Hepatocyte (in vitro differentiated cells): Measurements from ENCODE around the gene ASIC2. TPM values are rescaled to one million over a fixed set of nuclear protein-coding genes. Genes with fewer than 3 reads are reported as not detected.
A peak's percentile ranks its signal among the peaks of the same experiment; 100 is the strongest.

Experiments
- DNase-seq: peaks from one replicate; pipeline ENCODE4 v3.0.0-alpha.2; 2016; ENCODE audit warnings: low spot score
- H2AFZ ChIP-seq: fragments of 200-600 bp; sonication (generic); 2 replicates; pipeline ENCODE4 v1.6.0; 2016; ENCODE audit warnings: antibody characterized with exemption, mild to moderate bottlenecking
- H3K27ac ChIP-seq: fragments of 200-600 bp; sonication (generic); 2 replicates; pipeline ENCODE4 v1.5.1; 2016; ENCODE audit warnings: mild to moderate bottlenecking
- H3K27me3 ChIP-seq: fragments of 200-600 bp; sonication (generic); 2 replicates; pipeline ENCODE4 v1.6.1; 2016
- H3K36me3 ChIP-seq: fragments of 200-600 bp; sonication (generic); replicated peaks from 2 replicates; pipeline ENCODE4 v1.5.1; 2016; ENCODE audit warnings: low read depth; ENCODE audit not compliant: insufficient read depth
- H3K4me1 ChIP-seq: fragments of 200-600 bp; sonication (generic); 2 replicates; pipeline ENCODE4 v1.5.1; 2016; ENCODE audit warnings: mild to moderate bottlenecking, moderate library complexity; ENCODE audit not compliant: insufficient read depth
- H3K4me2 ChIP-seq: fragments of 200-600 bp; sonication (generic); 2 replicates; pipeline ENCODE4 v1.6.0; 2016
- H3K4me3 ChIP-seq: fragments of 200-600 bp; sonication (generic); 2 replicates; pipeline ENCODE4 v1.5.1; 2016; ENCODE audit warnings: mild to moderate bottlenecking
- H3K79me2 ChIP-seq: fragments of 200-600 bp; sonication (generic); 2 replicates; pipeline ENCODE4 v1.6.0; 2017; ENCODE audit warnings: mild to moderate bottlenecking
- H3K9me2 ChIP-seq: fragments of 200-600 bp; sonication (generic); replicated peaks from 2 replicates; pipeline ENCODE4 v1.6.0; 2017; ENCODE audit warnings: mild to moderate bottlenecking; ENCODE audit not compliant: insufficient read depth
- H3K9me3 ChIP-seq: fragments of 200-600 bp; sonication (generic); 2 replicates; pipeline ENCODE4 v1.5.1; 2016; ENCODE audit warnings: low read depth, mild to moderate bottlenecking
- H4K20me1 ChIP-seq: fragments of 200-600 bp; sonication (generic); 2 replicates; pipeline ENCODE4 v1.6.0; 2016; ENCODE audit warnings: mild to moderate bottlenecking; ENCODE audit not compliant: insufficient read depth, poor library complexity, severe bottlenecking
- CTCF ChIP-seq: fragments of 200-600 bp; sonication (generic); IDR thresholded peaks from 2 replicates; pipeline ENCODE4 v1.5.1; 2016; ENCODE audit warnings: antibody characterized with exemption, mild to moderate bottlenecking; ENCODE audit not compliant: poor library complexity
- EZH2 ChIP-seq: fragments of 200-600 bp; sonication (generic); IDR thresholded peaks from 2 replicates; pipeline ENCODE4 v1.6.1; 2016; ENCODE audit warnings: antibody characterized with exemption, mild to moderate bottlenecking, borderline replicate concordance
- EZH2phosphoT487 ChIP-seq: fragments of 200-600 bp; sonication (generic); IDR thresholded peaks from one replicate; pipeline ENCODE4 v1.6.1; 2018; ENCODE audit warnings: antibody characterized with exemption, mild to moderate bottlenecking, low read depth, moderate library complexity; ENCODE audit not compliant: unreplicated experiment, severe bottlenecking
- WGBS: methylation state at CpG from one replicate; pipeline ENCODE4 v1.1.6; 2016; ENCODE audit warnings: low lambda C conversion rate; ENCODE audit errors: missing lambda C conversion rate; 5-methylcytosine and 5-hydroxymethylcytosine counted together
- polyA plus RNA-seq: library from polyadenylated mRNA; unstranded; fragments of >200 nt; fragmentation: Nextera tagmentation; extraction: Ambion mirVana; gene quantifications from 2 replicates; pipeline ENCODE4 v1.2.1, GENCODE V29; 2016
- total RNA-seq: library from RNA; depleted of rRNA; stranded (reverse); fragments of >200 nt; gene quantifications from 2 replicates; pipeline ENCODE4 v1.2.3, GENCODE V29; 2014

The ASIC2 gene
- total and polyA plus RNA-seq, 2 experiments from 2014 or later = 2.3 to 3.3 TPM

- no peak for DNase-seq
- H3K4me2 ChIP-seq = no peak overlapping the region
- H3K9me2 ChIP-seq = no peaks in the 10 kb centered on the region
- 82% methylated on average over 4 of the region's 4 CpGs for WGBS
- H3K4me1 ChIP-seq = no peaks in the 10 kb centered on the region
- H4K20me1 ChIP-seq = no peaks in the 10 kb centered on the region
- no peak overlapping the region for H3K4me3 ChIP-seq
- no peaks in the 10 kb centered on the region for H3K9me3 ChIP-seq
- TF ChIP-seq EZH2phosphoT487 = no peak
- TF ChIP-seq EZH2 = no peak
- no peak for TF ChIP-seq CTCF
- no peak overlapping the region for H3K27ac ChIP-seq
- no peaks in the 10 kb centered on the region for H3K79me2 ChIP-seq
- no peaks in the 10 kb centered on the region for H3K27me3 ChIP-seq
- no peaks in the 10 kb centered on the region for H3K36me3 ChIP-seq
- H2AFZ ChIP-seq = no peak overlapping the region
These were observed 91.8 kb downstream of the ASIC2 start for GRCh38 chr17:33201283-33201682.

GRCh38 chr17:33200587-33200986 is 92.5 kb downstream of the ASIC2 start:
- no peaks in the 10 kb centered on the region for H3K4me1 ChIP-seq
- no peak overlapping the region for H3K27ac ChIP-seq
- no peak overlapping the region for H3K4me2 ChIP-seq
- H3K79me2 ChIP-seq = no peaks in the 10 kb centered on the region
- 24% methylated on average over 1 of the region's 1 CpG for WGBS
- no peaks in the 10 kb centered on the region for H3K9me3 ChIP-seq
- no peaks in the 10 kb centered on the region for H3K27me3 ChIP-seq
- H3K9me2 ChIP-seq = no peaks in the 10 kb centered on the region
- TF ChIP-seq EZH2phosphoT487 (no peak), EZH2 (no peak), CTCF (no peak)
- no peak overlapping the region for H2AFZ ChIP-seq
- H3K4me3 ChIP-seq = no peak overlapping the region
- no peaks in the 10 kb centered on the region for H3K36me3 ChIP-seq
- DNase-seq = no peak
- no peaks in the 10 kb centered on the region for H4K20me1 ChIP-seq

- no peak for TF ChIP-seq EZH2
- no peak for TF ChIP-seq EZH2phosphoT487
- no peak for TF ChIP-seq CTCF
- Histone ChIP-seq H3K9me2 (no peaks in the 10 kb centered on the region), H3K9me3 (no peaks in the 10 kb centered on the region), H3K4me2 (no peak overlapping the region), H3K36me3 (no peaks in the 10 kb centered on the region), H3K27ac (no peak overlapping the region), H2AFZ (no peak overlapping the region), H3K4me3 (no peak overlapping the region), H3K4me1 (no peaks in the 10 kb centered on the region), H3K79me2 (no peaks in the 10 kb centered on the region), H3K27me3 (peaks cover under 1% of the 10 kb centered on the region), H4K20me1 (no peaks in the 10 kb centered on the region)
- WGBS = 77% methylated on average over 12 of the region's 12 CpGs
- DNase-seq = peak; percentile 24
These were observed 93.3 kb downstream of the ASIC2 start for GRCh38 chr17:33199571-33200510.
